Lower lobe of right lung (tissue), 2 donors: ENCODE data around the gene ZCCHC2. TPM values are rescaled to one million over a fixed set of nuclear protein-coding genes. Genes with fewer than 3 reads are reported as not detected.

Experiments used
- ATAC-seq, 2 donors: fragments of 200-7000 bp; cut with Tn5 transposase; one replicate each; pipeline ENCODE4 v1.9.1; 2020 to 2022; ENCODE audit warnings: mild to moderate bottlenecking in 2 of 2, moderate library complexity in 2 of 2
- DNase-seq: peaks from one replicate; pipeline ENCODE4 v3.0.0-alpha.2; 2020
- H3K27ac ChIP-seq: fragments of 200-600 bp; one replicate; pipeline ENCODE4 v1.8.0; 2022
- H3K27me3 ChIP-seq: fragments of 200-600 bp; one replicate; pipeline ENCODE4 v1.8.0; 2022; ENCODE audit warnings: low read depth
- H3K36me3 ChIP-seq: fragments of 200-600 bp; one replicate; pipeline ENCODE4 v1.8.0; 2022; ENCODE audit warnings: mild to moderate bottlenecking
- H3K4me1 ChIP-seq: fragments of 200-600 bp; one replicate; pipeline ENCODE4 v1.8.0; 2022
- H3K4me3 ChIP-seq: fragments of 200-600 bp; one replicate; pipeline ENCODE4 v1.8.0; 2022; ENCODE audit warnings: mild to moderate bottlenecking
- H3K9me3 ChIP-seq: fragments of 200-600 bp; one replicate; pipeline ENCODE4 v1.8.0; 2022
- intact Hi-C: fragments of 100-400 bp; cut with DNase I; formaldehyde crosslinking; loops from one replicate; pipeline ENCODE4 v1.11.0; 2022
- total RNA-seq: library from RNA; stranded (reverse); fragmentation: NEBNext Ultra II Directional; extraction: Animal tissue kit (Norgen Biotek cat#: 25700); gene quantifications from one replicate; pipeline ENCODE4 v1.2.1, GENCODE V29; 2021
- TF ChIP-seq, protein P1 (sequence below): fragments of 200-600 bp; IDR thresholded peaks from one replicate; pipeline ENCODE4 v1.8.0; 2022; ENCODE audit warnings: antibody characterized with exemption, mild to moderate bottlenecking
- donor health status: DM: no; HTN: yes; CAD: no; lungs with severe emphysema.

ZCCHC2 gene
- total RNA-seq, 1 donor from 2014 or later, result 51.9 TPM

DNA sequence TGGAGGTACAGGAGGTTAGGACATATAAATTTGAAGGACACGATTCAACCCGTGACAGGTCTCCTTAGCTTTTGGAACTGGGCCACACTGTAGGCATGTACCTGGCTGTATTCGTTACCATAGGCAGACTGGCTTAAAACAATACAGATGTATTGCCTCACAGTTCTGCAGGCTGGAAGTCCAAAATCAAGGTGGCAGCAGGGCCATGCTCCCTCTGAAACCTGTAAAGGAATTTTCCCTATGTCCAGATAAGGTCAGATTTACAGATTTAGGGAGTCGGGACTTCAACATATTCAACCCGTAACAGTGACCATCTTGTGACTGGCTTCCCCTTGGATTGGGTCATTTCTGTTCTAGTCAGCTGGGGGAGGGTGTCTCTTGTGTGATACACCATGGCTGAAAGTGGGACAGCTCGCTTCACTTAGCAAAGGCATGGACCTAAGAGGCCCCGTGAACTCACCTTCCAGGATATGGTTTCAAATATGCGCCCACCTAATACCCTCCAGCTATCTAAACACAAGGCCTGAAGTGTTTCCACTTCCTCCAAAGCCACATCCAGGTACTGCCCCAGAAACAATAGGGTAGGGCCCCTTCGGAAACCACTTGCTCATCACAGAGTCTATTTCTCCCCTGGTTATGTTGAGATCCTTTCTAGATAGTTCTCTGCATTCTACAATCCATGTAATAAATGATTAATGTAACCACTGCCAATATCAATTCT is 85.0 kb downstream of the ZCCHC2 start:
- no peak for ATAC-seq
- intact Hi-C loops, result no loop called here
- no peak for DNase-seq
- Histone ChIP-seq H3K4me1 (peaks cover 17% of the 10 kb centered on the region), H3K9me3 (no peaks in the 10 kb centered on the region), H3K27ac (no peak overlapping the region), H3K4me3 (no peak overlapping the region), H3K27me3 (peaks cover 5% of the 10 kb centered on the region), H3K36me3 (no peaks in the 10 kb centered on the region)
- TF ChIP-seq, protein P1, sequence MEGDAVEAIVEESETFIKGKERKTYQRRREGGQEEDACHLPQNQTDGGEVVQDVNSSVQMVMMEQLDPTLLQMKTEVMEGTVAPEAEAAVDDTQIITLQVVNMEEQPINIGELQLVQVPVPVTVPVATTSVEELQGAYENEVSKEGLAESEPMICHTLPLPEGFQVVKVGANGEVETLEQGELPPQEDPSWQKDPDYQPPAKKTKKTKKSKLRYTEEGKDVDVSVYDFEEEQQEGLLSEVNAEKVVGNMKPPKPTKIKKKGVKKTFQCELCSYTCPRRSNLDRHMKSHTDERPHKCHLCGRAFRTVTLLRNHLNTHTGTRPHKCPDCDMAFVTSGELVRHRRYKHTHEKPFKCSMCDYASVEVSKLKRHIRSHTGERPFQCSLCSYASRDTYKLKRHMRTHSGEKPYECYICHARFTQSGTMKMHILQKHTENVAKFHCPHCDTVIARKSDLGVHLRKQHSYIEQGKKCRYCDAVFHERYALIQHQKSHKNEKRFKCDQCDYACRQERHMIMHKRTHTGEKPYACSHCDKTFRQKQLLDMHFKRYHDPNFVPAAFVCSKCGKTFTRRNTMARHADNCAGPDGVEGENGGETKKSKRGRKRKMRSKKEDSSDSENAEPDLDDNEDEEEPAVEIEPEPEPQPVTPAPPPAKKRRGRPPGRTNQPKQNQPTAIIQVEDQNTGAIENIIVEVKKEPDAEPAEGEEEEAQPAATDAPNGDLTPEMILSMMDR, result no peak

GRCh38 chr18:62609764-62610163 is 86.9 kb downstream of the ZCCHC2 start:
- TF ChIP-seq, protein P1, result no peak
- no peak for ATAC-seq
- intact Hi-C loops, result no loop called here

DNA sequence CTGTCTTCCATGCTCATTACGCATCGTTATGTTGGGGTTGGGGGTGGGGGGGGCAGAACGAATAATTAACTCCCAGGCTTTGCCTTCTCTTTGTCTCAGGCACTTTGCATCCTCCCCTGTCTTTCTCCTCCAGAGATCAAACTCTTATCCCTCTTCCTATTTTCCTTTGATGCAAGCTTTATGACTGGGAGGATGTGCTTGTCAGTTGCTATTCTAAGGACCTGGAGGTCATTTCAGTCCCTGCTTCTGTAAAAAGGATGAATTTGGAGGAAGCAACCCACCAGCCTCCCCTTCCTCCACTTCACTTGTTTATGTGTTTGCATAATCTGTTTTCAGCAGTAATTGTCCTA is 87.5 kb downstream of the ZCCHC2 start:
- H3K4me3 ChIP-seq, result no peak overlapping the region
- peaks cover 17% of the 10 kb centered on the region for H3K4me1 ChIP-seq
- H3K27ac ChIP-seq, result no peak overlapping the region
- peaks cover 5% of the 10 kb centered on the region for H3K27me3 ChIP-seq
- DNase-seq (no peak), ATAC-seq (no peak)
- TF ChIP-seq, protein P1, result no peak
- H3K9me3 ChIP-seq, result no peaks in the 10 kb centered on the region
- H3K36me3 ChIP-seq, result no peaks in the 10 kb centered on the region
- intact Hi-C loops, result no loop called here

More at GRCh38 chr18:62609764-62610163, 86.9 kb downstream of the ZCCHC2 start:
- H3K27ac ChIP-seq, result no peak overlapping the region
- no peaks in the 10 kb centered on the region for H3K36me3 ChIP-seq
- DNase-seq, result no peak
- H3K4me3 ChIP-seq, result no peak overlapping the region
- peaks cover 5% of the 10 kb centered on the region for H3K27me3 ChIP-seq
- H3K4me1 ChIP-seq, result peaks cover 17% of the 10 kb centered on the region
- H3K9me3 ChIP-seq, result no peaks in the 10 kb centered on the region

- no peak for DNase-seq
Measured at GRCh38 chr18:62610701-62611411, 88.0 kb downstream of the ZCCHC2 start.

DNA sequence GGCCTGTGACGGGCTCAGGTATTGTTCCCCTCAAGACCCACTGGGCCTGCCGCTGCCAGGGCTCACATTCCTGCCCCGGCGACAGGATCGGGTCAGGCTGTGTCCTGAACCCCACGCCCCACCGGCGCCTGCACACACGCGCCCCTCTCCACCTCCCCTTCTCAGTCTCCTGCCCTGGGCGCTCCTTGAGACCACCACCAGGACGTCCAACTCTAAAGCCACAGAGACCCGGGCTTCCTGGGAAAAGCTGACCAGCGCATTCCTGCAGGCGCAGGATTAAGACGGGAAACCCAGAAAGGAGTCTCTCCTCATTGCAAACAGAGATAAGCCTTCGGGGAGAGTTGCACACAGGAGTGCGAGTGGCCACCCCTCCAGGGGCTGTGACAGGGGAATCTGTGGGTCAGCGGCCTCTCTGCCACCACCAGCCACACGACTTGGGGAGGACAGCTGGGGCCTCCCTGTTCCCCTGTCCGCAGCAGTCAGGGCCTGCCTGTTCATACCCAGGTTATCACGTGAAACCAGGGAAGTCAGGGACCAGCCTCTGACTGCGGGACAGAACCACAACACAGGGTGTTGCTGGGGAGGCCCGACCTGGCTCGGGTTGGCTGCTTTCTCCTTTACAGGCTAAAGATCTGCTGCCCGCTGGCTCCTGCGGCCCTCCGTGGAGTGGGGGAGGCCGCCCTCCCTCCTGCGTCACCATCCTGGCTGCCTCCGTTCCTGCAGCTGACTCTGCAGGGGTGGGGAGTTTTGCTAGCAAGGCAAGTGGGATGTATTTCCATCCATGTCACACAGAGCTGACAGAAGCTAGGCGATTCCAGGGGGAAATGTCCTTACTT is 88.8 kb downstream of the ZCCHC2 start:
- peak overlapping the region; percentile 7 for H3K27ac ChIP-seq
- peaks cover 9% of the 10 kb centered on the region for H3K27me3 ChIP-seq
- TF ChIP-seq, protein P1, result no peak
- no peaks in the 10 kb centered on the region for H3K9me3 ChIP-seq
- H3K4me1 ChIP-seq, result peaks cover 17% of the 10 kb centered on the region
- H3K4me3 ChIP-seq, result peak overlapping the region; percentile 39
- ATAC-seq, result peak; percentile 19 to 29
- intact Hi-C loops, result no loop called here
- no peak for DNase-seq
- no peaks in the 10 kb centered on the region for H3K36me3 ChIP-seq

More at GRCh38 chr18:62610701-62611411, 88.0 kb downstream of the ZCCHC2 start:
- peaks cover 6% of the 10 kb centered on the region for H3K27me3 ChIP-seq
- no peaks in the 10 kb centered on the region for H3K36me3 ChIP-seq
- ATAC-seq, result peak; percentile 21 to 25
- H3K9me3 ChIP-seq, result no peaks in the 10 kb centered on the region
- H3K4me3 ChIP-seq, result peak overlapping the region; percentile 39
- TF ChIP-seq, protein P1, result no peak
- peaks cover 17% of the 10 kb centered on the region for H3K4me1 ChIP-seq
- no peak overlapping the region for H3K27ac ChIP-seq
- intact Hi-C loops, result no loop called here
